ENCODE results near the gene TSHZ2. TPM values are rescaled to one million over a fixed set of nuclear protein-coding genes. Genes with fewer than 3 reads are reported as not detected.

The TSHZ2 gene
- total RNA-seq, 6 experiments from 2014 or later, result not detected

DNA sequence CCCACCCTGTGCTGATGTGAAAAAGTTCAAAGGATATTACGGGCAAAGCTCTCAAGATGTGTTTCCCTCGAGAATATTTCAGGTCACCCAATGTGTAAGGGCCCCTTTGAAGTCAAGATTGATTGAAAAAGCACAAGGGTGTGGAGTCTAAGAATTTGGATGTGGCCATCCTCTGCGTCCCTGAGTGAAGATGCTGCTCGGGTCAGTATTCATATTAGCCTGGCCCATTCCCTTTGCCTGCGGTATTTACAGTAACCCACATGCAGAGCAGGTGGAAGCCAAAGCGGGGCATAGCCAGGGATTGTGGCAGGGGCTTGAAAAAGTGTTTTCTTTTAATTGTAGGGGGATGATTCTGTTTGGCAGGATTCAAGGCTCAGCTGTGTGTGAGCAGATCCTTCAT lies 211.0 kb downstream of the TSHZ2 start:
- no peaks in the 10 kb centered on the region for H3K4me1 Mint-ChIP-seq (ENCODE audit: low read depth)
- DNase-seq, result no peak
- no peak overlapping the region for H3K4me3 Mint-ChIP-seq
- H3K9me3 Mint-ChIP-seq, result peaks cover 32% of the 10 kb centered on the region
- TF ChIP-seq, protein P1, sequence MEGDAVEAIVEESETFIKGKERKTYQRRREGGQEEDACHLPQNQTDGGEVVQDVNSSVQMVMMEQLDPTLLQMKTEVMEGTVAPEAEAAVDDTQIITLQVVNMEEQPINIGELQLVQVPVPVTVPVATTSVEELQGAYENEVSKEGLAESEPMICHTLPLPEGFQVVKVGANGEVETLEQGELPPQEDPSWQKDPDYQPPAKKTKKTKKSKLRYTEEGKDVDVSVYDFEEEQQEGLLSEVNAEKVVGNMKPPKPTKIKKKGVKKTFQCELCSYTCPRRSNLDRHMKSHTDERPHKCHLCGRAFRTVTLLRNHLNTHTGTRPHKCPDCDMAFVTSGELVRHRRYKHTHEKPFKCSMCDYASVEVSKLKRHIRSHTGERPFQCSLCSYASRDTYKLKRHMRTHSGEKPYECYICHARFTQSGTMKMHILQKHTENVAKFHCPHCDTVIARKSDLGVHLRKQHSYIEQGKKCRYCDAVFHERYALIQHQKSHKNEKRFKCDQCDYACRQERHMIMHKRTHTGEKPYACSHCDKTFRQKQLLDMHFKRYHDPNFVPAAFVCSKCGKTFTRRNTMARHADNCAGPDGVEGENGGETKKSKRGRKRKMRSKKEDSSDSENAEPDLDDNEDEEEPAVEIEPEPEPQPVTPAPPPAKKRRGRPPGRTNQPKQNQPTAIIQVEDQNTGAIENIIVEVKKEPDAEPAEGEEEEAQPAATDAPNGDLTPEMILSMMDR (IDR thresholded peaks at IDR 0.05), result no peak
- no peaks in the 10 kb centered on the region for H3K36me3 Mint-ChIP-seq (ENCODE audit: low read depth)
- H3K27me3 Mint-ChIP-seq (ENCODE audit: insufficient read depth), result no peaks in the 10 kb centered on the region
- no peak overlapping the region for H3K27ac Mint-ChIP-seq

DNA sequence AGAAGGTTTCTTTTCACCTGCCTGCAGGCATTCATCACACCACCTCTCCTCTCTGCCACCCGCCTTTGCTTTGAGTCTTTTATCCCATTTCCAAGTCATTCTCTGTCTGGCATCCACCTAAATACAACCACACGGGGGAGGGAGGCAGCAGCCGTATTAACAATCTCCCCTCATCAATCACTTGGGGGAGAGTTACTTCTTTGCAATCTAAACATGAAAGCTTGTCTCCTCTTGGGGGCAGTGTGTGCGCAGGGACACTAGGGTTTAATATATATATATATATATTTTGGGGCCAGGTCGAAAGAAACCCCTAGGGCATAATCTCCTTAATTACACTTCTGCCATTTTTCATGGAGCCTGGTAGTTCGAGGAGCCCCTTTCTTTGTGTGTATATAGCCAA lies 214.5 kb downstream of the TSHZ2 start:
- no peaks in the 10 kb centered on the region for H3K27me3 Mint-ChIP-seq (ENCODE audit: insufficient read depth)
- no peak overlapping the region for H3K27ac Mint-ChIP-seq
- H3K4me1 Mint-ChIP-seq (ENCODE audit: low read depth), result no peaks in the 10 kb centered on the region
- no peaks in the 10 kb centered on the region for H3K36me3 Mint-ChIP-seq (ENCODE audit: low read depth)
- H3K9me3 Mint-ChIP-seq, result peaks cover 19% of the 10 kb centered on the region
- TF ChIP-seq, protein P1 (IDR thresholded peaks at IDR 0.05), result no peak
- no peak for DNase-seq
- H3K4me3 Mint-ChIP-seq, result no peak overlapping the region

DNA sequence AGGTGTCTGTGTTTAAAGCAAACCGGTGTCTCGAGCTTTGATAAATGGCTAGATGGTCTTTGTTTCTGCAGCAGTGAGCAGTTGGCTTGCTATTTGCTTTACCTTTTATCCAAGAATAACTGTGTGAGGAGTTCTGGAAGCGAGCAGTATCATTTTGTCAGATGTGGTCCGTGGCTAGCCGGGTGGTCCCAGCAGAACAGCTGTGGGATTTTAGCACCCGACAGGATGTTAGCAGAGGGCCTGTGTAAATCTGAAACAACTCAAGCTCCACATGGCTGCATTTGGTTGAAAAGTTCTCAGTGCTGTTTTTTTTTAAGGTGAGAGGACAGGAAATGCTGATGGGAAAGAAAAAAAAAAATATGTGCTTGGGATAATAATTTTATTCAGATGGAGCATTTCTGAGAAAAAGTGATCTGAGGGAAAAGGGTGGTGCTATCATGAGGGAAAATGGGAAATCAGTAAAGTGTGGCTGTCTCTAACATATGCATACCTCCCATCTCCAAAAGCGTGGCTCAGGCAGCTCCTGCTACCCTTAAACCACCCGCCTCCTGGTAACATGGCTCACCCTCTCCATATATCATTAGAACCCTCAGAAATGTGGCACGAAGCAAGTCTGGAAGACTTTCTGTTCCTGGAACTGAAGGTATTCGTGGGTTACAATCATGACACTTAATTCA lies 215.4 kb downstream of the TSHZ2 start:
- DNase-seq, result no peak
- TF ChIP-seq, protein P1 (IDR thresholded peaks at IDR 0.05), result no peak
- no peaks in the 10 kb centered on the region for H3K4me1 Mint-ChIP-seq (ENCODE audit: low read depth)
- no peak overlapping the region for H3K4me3 Mint-ChIP-seq
- no peak overlapping the region for H3K27ac Mint-ChIP-seq
- H3K36me3 Mint-ChIP-seq (ENCODE audit: low read depth), result no peaks in the 10 kb centered on the region
- H3K27me3 Mint-ChIP-seq (ENCODE audit: insufficient read depth), result no peaks in the 10 kb centered on the region
- peaks cover 27% of the 10 kb centered on the region for H3K9me3 Mint-ChIP-seq

DNA sequence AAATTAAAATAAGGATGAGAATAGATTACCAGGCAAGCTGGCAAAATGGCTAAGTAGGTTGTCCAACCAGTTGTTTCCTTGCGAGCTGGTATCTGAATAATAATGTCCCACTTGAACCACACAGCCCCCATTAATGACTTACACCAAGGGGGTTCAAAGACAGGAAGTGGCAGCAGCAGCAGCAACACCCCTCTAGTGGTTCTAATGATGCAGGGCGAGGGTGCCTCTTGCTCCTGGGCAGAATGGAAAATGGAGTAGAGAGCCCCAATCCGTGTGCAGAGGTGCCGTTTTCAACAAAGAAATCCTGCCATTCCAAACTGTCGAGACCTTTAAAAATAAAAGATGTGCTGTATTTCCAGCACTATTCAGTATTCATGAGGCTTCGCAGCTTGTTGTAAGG lies 218.1 kb downstream of the TSHZ2 start:
- Mint-ChIP-seq H3K4me3 (no peak overlapping the region), H3K27me3 (ENCODE audit: insufficient read depth) (no peaks in the 10 kb centered on the region), H3K36me3 (ENCODE audit: low read depth) (no peaks in the 10 kb centered on the region), H3K27ac (no peak overlapping the region), H3K9me3 (peaks cover 20% of the 10 kb centered on the region), H3K4me1 (ENCODE audit: low read depth) (no peaks in the 10 kb centered on the region)
- DNase-seq, result no peak
- TF ChIP-seq, protein P1 (IDR thresholded peaks at IDR 0.05), result no peak

- no peak for DNase-seq
- TF ChIP-seq, protein P1 (IDR thresholded peaks at IDR 0.05), result no peak
- no peaks in the 10 kb centered on the region for H3K36me3 Mint-ChIP-seq (ENCODE audit: low read depth)
Observed at GRCh38 chr20:53191957-53192356, 219.8 kb downstream of the TSHZ2 start.

More at GRCh38 chr20:53191957-53192356, 219.8 kb downstream of the TSHZ2 start:
- H3K27me3 Mint-ChIP-seq (ENCODE audit: insufficient read depth), result no peaks in the 10 kb centered on the region
- H3K27ac Mint-ChIP-seq, result no peak overlapping the region
- H3K9me3 Mint-ChIP-seq, result peaks cover 13% of the 10 kb centered on the region; the same call in 1 of the 2 replicates
- H3K4me1 Mint-ChIP-seq (ENCODE audit: low read depth), result no peaks in the 10 kb centered on the region
- H3K4me3 Mint-ChIP-seq, result no peak overlapping the region
